IMR-90 (cell line): Measurements from ENCODE around the gene RASSF4. TPM values are rescaled to one million over a fixed set of nuclear protein-coding genes. Genes with fewer than 3 reads are reported as not detected.
A peak's percentile ranks its signal among the peaks of the same experiment; 100 is the strongest.

Experiments used
- ATAC-seq: fragments of 200-7000 bp; cut with Tn5 transposase; 2 replicates; pipeline ENCODE4 v1.9.1; 2020; ENCODE audit warnings: low read depth, mild to moderate bottlenecking, moderate library complexity
- BruUV-seq: library from RNA; stranded (reverse); fragments of 400-500 nt; replicated peaks from 2 replicates; lab custom pipeline; 2021; lab: Mats Ljungman, UMichigan
- CTCF ChIA-PET: fragments of 300-600 bp; formaldehyde crosslinking; extraction: SDS; loops from one replicate; lab custom pipeline; 2021; ENCODE audit warnings: antibody characterized with exemption; lab: Yijun Ruan, JAX
- POLR2A ChIA-PET: fragments of 300-600 bp; sonication (Branson Sonifier 250); formaldehyde crosslinking; loops from one replicate; lab custom pipeline; 2022; ENCODE audit warnings: antibody characterized with exemption; ENCODE audit not compliant: unreplicated experiment; lab: Charles Lee
- DNase-seq: peaks from one replicate; pipeline ENCODE4 v3.0.0; 2013
- H2AFZ ChIP-seq: replicated peaks from 2 replicates; pipeline ENCODE3; 2013; ENCODE audit warnings: low read length, mild to moderate bottlenecking; ENCODE audit not compliant: poor library complexity
- H2AK5ac ChIP-seq: 2 replicates; pipeline ENCODE4 v1.6.1; 2013; ENCODE audit warnings: low read depth, low read length, inconsistent platforms
- H2AK9ac ChIP-seq: replicated peaks from 2 replicates; pipeline ENCODE3; 2013; ENCODE audit warnings: mild to moderate bottlenecking, low read depth, low read length, moderate library complexity; ENCODE audit not compliant: poor library complexity
- H2BK120ac ChIP-seq: 2 replicates; pipeline ENCODE4 v1.6.1; 2013; ENCODE audit warnings: low read depth, low read length, inconsistent platforms
- H2BK15ac ChIP-seq: 3 replicates; pipeline ENCODE4 v1.6.1; 2013; ENCODE audit warnings: low read depth, low read length, inconsistent platforms
- H2BK20ac ChIP-seq: 2 replicates; pipeline ENCODE4 v1.6.1; 2013; ENCODE audit warnings: low read depth, mild to moderate bottlenecking, inconsistent platforms, low read length, moderate library complexity
- H2BK5ac ChIP-seq: 2 replicates; pipeline ENCODE4 v1.6.1; 2013; ENCODE audit warnings: mild to moderate bottlenecking, low read depth, low read length, inconsistent platforms; ENCODE audit not compliant: poor library complexity, severe bottlenecking
- H3K14ac ChIP-seq: replicated peaks from 2 replicates; pipeline ENCODE4 v1.6.1; 2013; ENCODE audit warnings: low read depth, low read length, inconsistent platforms
- H3K18ac ChIP-seq: 2 replicates; pipeline ENCODE4 v1.6.1; 2013; ENCODE audit warnings: low read depth, low read length, control low read depth
- H3K23ac ChIP-seq: 2 replicates; pipeline ENCODE4 v1.6.1; 2013; ENCODE audit warnings: low read depth, low read length, inconsistent platforms
- H3K27ac ChIP-seq: 2 replicates; pipeline ENCODE4 v1.5.1; 2013; ENCODE audit warnings: mild to moderate bottlenecking, control low read depth, low read length; ENCODE audit not compliant: insufficient read depth
- H3K27me3 ChIP-seq: 2 replicates; pipeline ENCODE4 v1.6.1; 2013; ENCODE audit warnings: low read length; ENCODE audit not compliant: control insufficient read depth, insufficient read depth
- H3K36me3 ChIP-seq: 2 replicates; pipeline ENCODE4 v1.6.1; 2013; ENCODE audit warnings: low read length, mixed read lengths; ENCODE audit not compliant: control insufficient read depth, insufficient read depth
- H3K4ac ChIP-seq: 2 replicates; pipeline ENCODE4 v1.6.1; 2013; ENCODE audit warnings: low read depth, low read length, inconsistent platforms
- H3K4me1 ChIP-seq: 2 replicates; pipeline ENCODE4 v1.6.1; 2013; ENCODE audit warnings: low read length, mixed read lengths; ENCODE audit not compliant: control insufficient read depth, insufficient read depth
- H3K4me2 ChIP-seq: 2 replicates; pipeline ENCODE4 v1.6.1; 2013; ENCODE audit warnings: low read depth, mild to moderate bottlenecking, control low read depth, low read length, moderate library complexity
- H3K4me3 ChIP-seq: 2 replicates; pipeline ENCODE4 v1.5.1; 2013; ENCODE audit warnings: low read depth, mild to moderate bottlenecking, control low read depth, low read length, moderate library complexity; ENCODE audit not compliant: insufficient read depth
- H3K56ac ChIP-seq: 2 replicates; pipeline ENCODE4 v1.6.1; 2013; ENCODE audit warnings: low read length, inconsistent platforms; ENCODE audit not compliant: insufficient read depth; ENCODE audit errors: extremely low read depth
- H3K79me1 ChIP-seq, 2 experiments: 2 replicates each; pipeline ENCODE4 v1.6.1; 2013; ENCODE audit warnings: low read length in 2 of 2, inconsistent platforms in 1 of 2, low read depth in 1 of 2
- H3K9ac ChIP-seq: 2 replicates; pipeline ENCODE4 v1.6.1; 2013; ENCODE audit warnings: low read depth, low read length, control low read depth
- H3K9me1 ChIP-seq: 2 replicates; pipeline ENCODE4 v1.6.1; 2013; ENCODE audit warnings: low read length, inconsistent platforms; ENCODE audit not compliant: insufficient read depth
- H3K9me3 ChIP-seq: 2 replicates; pipeline ENCODE4 v1.6.1; 2013; ENCODE audit warnings: low read length; ENCODE audit not compliant: control insufficient read depth, insufficient read depth
- H4K20me1 ChIP-seq: 2 replicates; pipeline ENCODE4 v1.6.1; 2013; ENCODE audit warnings: low read length, inconsistent platforms; ENCODE audit not compliant: insufficient read depth
- H4K5ac ChIP-seq: 2 replicates; pipeline ENCODE4 v1.6.1; 2013; ENCODE audit warnings: mild to moderate bottlenecking, low read depth, low read length, control low read depth
- H4K8ac ChIP-seq, 2 experiments: 2 replicates each; pipeline ENCODE4 v1.6.1; 2013; ENCODE audit warnings: low read depth in 2 of 2, low read length in 2 of 2, control low read depth in 1 of 2, inconsistent platforms in 1 of 2
- H4K91ac ChIP-seq: 2 replicates; pipeline ENCODE4 v1.6.1; 2013; ENCODE audit warnings: low read depth, low read length, inconsistent platforms; ENCODE audit not compliant: insufficient read depth
- BHLHE40 ChIP-seq: fragments of 150-350 bp; IDR thresholded peaks from 2 replicates; pipeline ENCODE4 v1.6.1; 2016; ENCODE audit warnings: mild to moderate bottlenecking, low read depth, low read length
- CEBPB ChIP-seq: IDR thresholded peaks from 2 replicates; pipeline ENCODE4 v1.6.1; 2012; ENCODE audit warnings: low read depth, low read length, improper control_type of control experiment
- CHD1 ChIP-seq: IDR thresholded peaks from 2 replicates; pipeline ENCODE4 v1.6.1; 2012; ENCODE audit warnings: low read depth, low read length, improper control_type of control experiment
- CTCF ChIP-seq: conservative IDR thresholded peaks from 2 replicates; pipeline ENCODE4 v1.5.1; 2012; ENCODE audit warnings: mild to moderate bottlenecking, low read depth, low read length, improper control_type of control experiment
- ELK1 ChIP-seq: fragments of 150-350 bp; IDR thresholded peaks from 2 replicates; pipeline ENCODE4 v1.6.1; 2016; ENCODE audit warnings: low read depth, mild to moderate bottlenecking, low read length, moderate library complexity, borderline replicate concordance
- FOS ChIP-seq: fragments of 150-350 bp; IDR thresholded peaks from 2 replicates; pipeline ENCODE4 v1.6.1; 2016; ENCODE audit warnings: low read depth, low read length
- MAFK ChIP-seq: IDR thresholded peaks from 2 replicates; pipeline ENCODE4 v1.6.1; 2012; ENCODE audit warnings: low read depth, low read length, improper control_type of control experiment
- MXI1 ChIP-seq: IDR thresholded peaks from 2 replicates; pipeline ENCODE4 v1.6.1; 2012; ENCODE audit warnings: low read depth, mild to moderate bottlenecking, low read length, moderate library complexity, borderline replicate concordance
- POLR2A ChIP-seq: IDR thresholded peaks from 2 replicates; pipeline ENCODE4 v1.6.1; 2012; ENCODE audit warnings: mild to moderate bottlenecking, low read depth, low read length
- RAD21 ChIP-seq: IDR thresholded peaks from 2 replicates; pipeline ENCODE4 v1.6.1; 2012; ENCODE audit warnings: low read length, improper control_type of control experiment
- RCOR1 ChIP-seq: IDR thresholded peaks from 2 replicates; pipeline ENCODE4 v1.6.1; 2012; ENCODE audit warnings: mild to moderate bottlenecking, low read length, improper control_type of control experiment; ENCODE audit not compliant: insufficient replicate concordance
- RFX5 ChIP-seq: IDR thresholded peaks from 2 replicates; pipeline ENCODE4 v1.8.0; 2012; ENCODE audit warnings: low read depth, mild to moderate bottlenecking, low read length, moderate library complexity
- SMC3 ChIP-seq: fragments of 150-350 bp; IDR thresholded peaks from 2 replicates; pipeline ENCODE4 v1.6.1; 2016; ENCODE audit warnings: low read depth, mild to moderate bottlenecking, antibody characterized with exemption, low read length, moderate library complexity
- WGBS, 2 experiments: methylation state at CpG; one replicate each; pipeline versions ENCODE4 v1.1.5 to v1.1.7; 2013; ENCODE audit warnings: missing lambda C conversion rate in 2 of 2; ENCODE audit not compliant: insufficient read length in 1 of 2; ENCODE audit errors: extremely low coverage in 2 of 2; 5-methylcytosine and 5-hydroxymethylcytosine counted together
- dilution Hi-C: fragments of 300-500 bp; cut with HindIII; formaldehyde crosslinking; loops from one replicate; pipeline ENCODE4 v1.14.3; 2018; ENCODE audit warnings: low sequenced_read_pairs; ENCODE audit not compliant: unreplicated experiment
- in situ Hi-C: fragments of 300-500 bp; cut with MboI; formaldehyde crosslinking; loops from 3 replicates; pipeline ENCODE4 v1.14.3; 2019; ENCODE audit warnings: low sequenced_read_pairs, inconsistent platforms, mixed read lengths
- intact Hi-C: fragments of 100-400 bp; cut with micrococcal nuclease; formaldehyde crosslinking; loops from 2 replicates; pipeline ENCODE4 v1.10.0; 2022
- polyA plus RNA-seq, 3 experiments: library from polyadenylated mRNA; depleted of rRNA; stranded (reverse); fragments of >200 nt; gene quantifications; 2 replicates each; pipeline ENCODE4 v1.2.3, GENCODE V29; 2012; ENCODE audit warnings: low replicate concordance in 1 of 3
- total RNA-seq: library from RNA; depleted of rRNA; stranded (reverse); fragments of >200 nt; gene quantifications from 2 replicates; pipeline ENCODE4 v1.2.3, GENCODE V29; 2012

The RASSF4 gene
- total and polyA plus RNA-seq, 2 of the 4 experiments (the other 2 are of a cell fraction): 5.9 to 8.6 TPM

- no peak for TF ChIP-seq MXI1
Measured at GRCh38 chr10:44936314-44936975, 23.2 kb upstream of the RASSF4 start (continued).

GRCh38 chr10:44937196-44938005, 22.2 kb upstream of the RASSF4 start:
- Histone ChIP-seq H2AK9ac (no peak overlapping the region), H3K9me1 (peaks cover 9% of the 10 kb centered on the region; the same call in 1 of the 2 replicates), H3K27ac (no peak overlapping the region), H2AK5ac (no peak overlapping the region), H3K14ac (no peak overlapping the region; the same call in 1 of the 2 replicates), H3K4ac (no peak overlapping the region), H2AFZ (no peak overlapping the region), H2BK15ac (no peak overlapping the region), H3K4me3 (no peak overlapping the region), H3K4me1 (peaks cover 15% of the 10 kb centered on the region), H2BK20ac (peak overlapping the region; percentile 3; the same call in 1 of the 2 replicates), H3K4me2 (no peak overlapping the region), H3K18ac (no peak overlapping the region), H2BK120ac (no peak overlapping the region), H3K36me3 (no peaks in the 10 kb centered on the region), H4K5ac (no peak overlapping the region), H3K23ac (no peak overlapping the region), H4K20me1 (no peaks in the 10 kb centered on the region), H3K9me3 (no peaks in the 10 kb centered on the region), H4K8ac (no peak overlapping the region), H2BK5ac (no peak overlapping the region), H3K79me1 (no peaks in the 10 kb centered on the region), H3K9ac (no peak overlapping the region), H3K27me3 (no peaks in the 10 kb centered on the region), H4K91ac (no peak overlapping the region), H3K56ac (no peak overlapping the region)
- POLR2A ChIA-PET: no interaction called here
- CTCF ChIA-PET: no interaction called here
- in situ Hi-C loops: no loop called here
- 86% methylated on average over 3 of the region's 9 CpGs; no CpG with 5 or more reads in 1 of the 2 experiments for WGBS, 2 experiments
- no peak for ATAC-seq
- DNase-seq: peak; percentile 57
- no TSS peak for BruUV-seq
- dilution Hi-C loops: no loop called here
- no peak for TF ChIP-seq CEBPB
- TF ChIP-seq CTCF: no peak
- TF ChIP-seq MAFK: no peak
- TF ChIP-seq ELK1: no peak
- TF ChIP-seq FOS: no peak
- no peak for TF ChIP-seq POLR2A
- no peak for TF ChIP-seq SMC3
- TF ChIP-seq RAD21: no peak
- TF ChIP-seq MXI1: no peak
- no peak for TF ChIP-seq CHD1
- TF ChIP-seq RCOR1: no peak
- TF ChIP-seq BHLHE40: no peak
- no peak for TF ChIP-seq RFX5
- intact Hi-C loops: no loop called here
